GM21515 (cell line): ENCODE measurements around the gene PPARGC1A.

Source experiments
- ATAC-seq: cut with Tn5 transposase; IDR thresholded peaks from one replicate; pipeline ENCODE4 v1.9.1; 2021; ENCODE audit not compliant: unreplicated experiment

Gene PPARGC1A

DNA sequence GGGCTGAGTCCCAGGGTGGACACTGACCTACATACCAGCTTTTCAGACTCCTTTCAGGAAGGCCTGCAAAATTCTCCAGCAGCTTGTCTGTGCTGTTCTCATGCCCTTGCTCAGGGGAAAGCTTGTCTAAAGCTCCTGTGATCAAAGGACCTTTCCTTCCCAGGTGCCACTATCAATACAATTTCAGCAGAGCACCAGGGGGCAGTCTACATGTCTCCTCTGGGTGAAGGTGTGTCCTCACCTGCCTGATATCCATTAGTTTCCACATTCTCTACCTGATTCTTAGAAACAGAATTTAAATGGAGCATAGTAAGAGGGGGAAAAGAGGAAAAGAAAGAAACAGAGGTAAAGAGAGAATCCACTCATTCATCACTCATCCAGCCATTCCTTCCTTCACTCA, 114.2 kb downstream of the PPARGC1A start:
- ATAC-seq: no peak

GRCh38 chr4:23774909-23775308, 114.9 kb downstream of the PPARGC1A start:
- ATAC-seq: no peak

- ATAC-seq: no peak
Measured at GRCh38 chr4:23773884-23774636, 115.8 kb downstream of the PPARGC1A start.

GRCh38 chr4:23770011-23770410, 119.8 kb downstream of the PPARGC1A start:
- ATAC-seq: no peak

GRCh38 chr4:23769406-23769805, 120.4 kb downstream of the PPARGC1A start:
- ATAC-seq: no peak

- no peak for ATAC-seq
Measured at GRCh38 chr4:23768541-23768940, 121.3 kb downstream of the PPARGC1A start.

GRCh38 chr4:23766344-23766743, 123.5 kb downstream of the PPARGC1A start:
- no peak for ATAC-seq

GRCh38 chr4:23763559-23763958, 126.3 kb downstream of the PPARGC1A start:
- ATAC-seq: no peak

- ATAC-seq: no peak
Measured at GRCh38 chr4:23762551-23762950, 127.3 kb downstream of the PPARGC1A start.

DNA sequence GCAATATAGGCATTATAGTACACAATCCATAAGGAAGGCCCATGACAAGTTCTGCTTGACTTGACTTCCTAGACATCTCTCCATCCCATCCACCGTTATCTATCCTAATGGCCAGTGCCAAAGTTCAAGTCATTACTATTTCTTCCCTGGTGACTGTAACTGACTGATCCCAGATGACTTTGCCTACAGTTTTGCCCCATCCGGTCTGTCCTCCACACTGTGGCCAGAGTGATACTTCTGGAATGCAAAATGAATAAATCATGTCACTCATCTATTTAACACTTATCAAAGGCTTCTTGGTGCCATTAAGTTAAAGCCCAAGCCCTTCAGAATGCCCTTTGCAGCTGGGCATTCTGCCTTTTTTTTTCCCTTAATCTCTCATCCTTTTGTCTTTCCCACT, 130.8 kb downstream of the PPARGC1A start:
- ATAC-seq: no peak

GRCh38 chr4:23754688-23755087, 135.2 kb downstream of the PPARGC1A start:
- no peak for ATAC-seq

GRCh38 chr4:23750125-23750524, 139.7 kb downstream of the PPARGC1A start:
- ATAC-seq: no peak

GRCh38 chr4:23747281-23747735, 142.5 kb downstream of the PPARGC1A start:
- no peak for ATAC-seq

GRCh38 chr4:23746672-23747071, 143.2 kb downstream of the PPARGC1A start:
- ATAC-seq: no peak

- no peak for ATAC-seq
Measured at GRCh38 chr4:23746027-23746426, 143.8 kb downstream of the PPARGC1A start.

GRCh38 chr4:23745377-23745776, 144.5 kb downstream of the PPARGC1A start:
- ATAC-seq: no peak
